Measurements from ENCODE around the gene PACSIN3.

DNA sequence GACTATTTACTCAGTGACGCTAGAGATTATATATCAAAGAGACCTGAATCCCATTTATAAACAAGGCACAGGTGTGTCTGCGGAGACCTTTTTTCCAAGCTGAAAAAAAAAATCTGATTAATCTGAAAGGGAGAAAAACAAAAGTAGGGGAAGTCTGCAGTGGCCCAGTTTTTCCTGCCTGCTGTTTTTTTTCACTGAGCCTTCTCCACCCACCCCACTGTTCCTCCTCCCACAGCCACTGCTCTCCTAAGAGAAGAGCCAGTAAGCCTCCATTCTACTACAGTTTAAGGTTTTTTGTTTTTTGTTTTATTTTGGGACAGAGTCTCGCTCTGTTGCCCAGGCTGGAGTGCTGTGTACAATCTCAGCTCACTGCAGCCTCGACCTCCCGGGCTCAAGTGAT, 28.0 kb downstream of the PACSIN3 start:
- TF ChIP-seq SUZ12 (IDR thresholded peaks at IDR 0.05; ENCODE audit: extremely low read depth, insufficient read depth, insufficient read length) = no peak
- TF ChIP-seq ZNF274 (IDR thresholded peaks at IDR 0.05; ENCODE audit: low read depth, low read length) = no peak
- no peak for TF ChIP-seq YY1 (IDR thresholded peaks at IDR 0.05; ENCODE audit: insufficient read depth, insufficient read length)
